Osteoblast (primary cell): Measurements from ENCODE around the gene MICB. TPM values are rescaled to one million over a fixed set of nuclear protein-coding genes. Genes with fewer than 3 reads are reported as not detected.
"Not testable (repeated sequence)": the region's sequence is repeated elsewhere in the genome, so short reads cannot be mapped to it uniquely, and the experiment has no call there.

Experiments
- DNase-seq: peaks from one replicate; pipeline ENCODE4 v3.0.0; 2011; ENCODE audit warnings: low spot score, mixed read lengths; ENCODE audit not compliant: insufficient read length; ENCODE audit errors: missing footprints
- H2AFZ ChIP-seq: 2 replicates; pipeline ENCODE4 v1.6.0; 2011; ENCODE audit warnings: mild to moderate bottlenecking, low read length
- H3K27ac ChIP-seq: 2 replicates; pipeline ENCODE4 v1.5.1; 2011; ENCODE audit warnings: mild to moderate bottlenecking, low read depth, low read length, moderate library complexity
- H3K27me3 ChIP-seq: 2 replicates; pipeline ENCODE4 v1.6.0; 2012; ENCODE audit warnings: mild to moderate bottlenecking, control low read depth, inconsistent platforms, low read length, moderate library complexity; ENCODE audit not compliant: insufficient read depth
- H3K36me3 ChIP-seq: 2 replicates; pipeline ENCODE4 v1.5.1; 2011; ENCODE audit warnings: mild to moderate bottlenecking, low read length, control low read depth, moderate library complexity; ENCODE audit not compliant: insufficient read depth
- H3K4me1 ChIP-seq: 2 replicates; pipeline ENCODE4 v1.5.1; 2011; ENCODE audit warnings: mild to moderate bottlenecking, low read length, control low read depth, moderate library complexity; ENCODE audit not compliant: insufficient read depth
- H3K4me2 ChIP-seq: 2 replicates; pipeline ENCODE4 v1.6.0; 2011; ENCODE audit warnings: mild to moderate bottlenecking, low read length; ENCODE audit not compliant: insufficient read depth
- H3K4me3 ChIP-seq: fragments of 200-600 bp; sonication (generic); 3 replicates; pipeline ENCODE4 v1.5.1; 2012; ENCODE audit warnings: mild to moderate bottlenecking, low read length, inconsistent platforms; ENCODE audit not compliant: insufficient read depth
- H3K79me2 ChIP-seq: 2 replicates; pipeline ENCODE4 v1.6.0; 2012; ENCODE audit warnings: mild to moderate bottlenecking, low read length, control low read depth, inconsistent platforms; ENCODE audit not compliant: insufficient read depth
- H3K9me3 ChIP-seq: 2 replicates; pipeline ENCODE4 v1.5.1; 2011; ENCODE audit warnings: low read depth, low read length, control low read depth
- H4K20me1 ChIP-seq: 2 replicates; pipeline ENCODE4 v1.6.0; 2012; ENCODE audit warnings: mild to moderate bottlenecking, low read length, control low read depth; ENCODE audit not compliant: insufficient read depth
- CTCF ChIP-seq: IDR thresholded peaks from 2 replicates; pipeline ENCODE4 v1.5.1; 2011; ENCODE audit warnings: mild to moderate bottlenecking, low read depth, low read length, moderate library complexity; ENCODE audit errors: extremely low read depth
- total RNA-seq: library from RNA; depleted of rRNA; stranded (reverse); fragments of >200 nt; gene quantifications from 2 replicates; pipeline ENCODE4 v1.2.3, GENCODE V29; 2012

MICB gene
- total RNA-seq, 1 donor: 14.1 TPM

DNA sequence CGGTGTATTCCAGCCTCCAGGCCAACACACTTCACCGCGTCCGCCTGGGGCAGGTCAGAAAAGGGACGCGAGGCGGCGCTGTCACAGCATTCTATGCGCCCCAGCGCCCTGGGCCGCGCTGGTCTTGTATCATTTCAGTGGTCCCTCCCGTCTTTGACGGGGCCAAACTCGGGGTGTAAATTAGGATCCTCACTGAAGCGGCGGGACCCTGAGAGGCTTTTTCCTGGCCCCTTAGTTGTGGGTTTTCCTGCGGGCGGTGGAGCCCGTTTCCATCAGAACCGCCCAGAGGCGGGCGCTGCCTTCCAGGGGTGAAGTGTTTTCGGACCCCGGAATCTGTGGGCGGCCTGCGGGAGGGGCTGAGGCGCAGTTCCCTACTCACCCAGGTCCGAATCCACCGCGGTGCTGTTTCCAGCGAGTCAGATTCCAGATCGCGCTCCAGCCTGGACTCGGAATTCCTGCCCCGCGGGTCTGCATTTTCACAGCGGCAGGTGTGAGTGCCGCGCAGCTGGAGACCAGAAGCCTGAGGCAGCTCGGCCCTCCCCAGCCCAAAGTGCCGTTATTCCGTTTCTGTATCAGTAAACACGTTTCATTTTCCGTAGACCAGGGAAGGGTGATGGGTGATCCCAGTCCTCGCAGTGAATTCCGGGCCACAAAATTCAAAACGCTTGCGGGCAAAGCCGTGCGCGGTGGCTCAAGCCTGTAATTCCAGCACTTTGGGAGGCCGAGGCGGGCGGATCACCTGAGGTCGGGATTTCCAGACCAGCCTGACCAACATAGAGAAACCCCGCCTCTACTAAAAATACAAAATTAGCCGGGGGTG lies 3.9 kb upstream of the MICB start:
- H3K27ac ChIP-seq: peak overlapping the region; percentile 75

DNA sequence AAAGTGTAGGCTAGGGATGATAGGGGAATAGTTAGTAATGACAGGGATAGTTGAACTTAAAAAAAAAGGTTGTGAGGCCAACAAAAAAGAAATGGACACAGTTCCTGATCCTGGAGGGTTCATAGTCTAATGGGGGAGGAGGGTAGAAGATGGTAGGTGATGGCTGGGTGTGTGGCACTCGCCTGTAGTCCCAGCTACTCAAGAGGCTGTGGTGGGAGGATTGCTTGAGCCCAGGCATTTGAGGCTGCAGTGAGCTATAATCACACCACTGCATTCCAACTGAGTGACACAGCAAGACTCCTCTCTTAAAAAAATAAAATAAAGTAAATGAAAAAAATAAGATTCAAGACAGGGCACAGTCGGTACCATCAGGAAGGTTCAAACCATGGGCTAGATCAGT lies 2.4 kb upstream of the MICB start:
- DNase-seq: no peak
- no peak overlapping the region for H2AFZ ChIP-seq
- H3K9me3 ChIP-seq: no peaks in the 10 kb centered on the region
- TF ChIP-seq CTCF: no peak
- peaks cover 8% of the 10 kb centered on the region for H4K20me1 ChIP-seq
- H3K36me3 ChIP-seq: no peaks in the 10 kb centered on the region
- H3K27me3 ChIP-seq: no peaks in the 10 kb centered on the region
- peak overlapping the region; percentile 75 for H3K27ac ChIP-seq
- peaks cover 33% of the 10 kb centered on the region for H3K79me2 ChIP-seq
- H3K4me1 ChIP-seq: peaks cover 21% of the 10 kb centered on the region
- H3K4me2 ChIP-seq: peak overlapping the region; percentile 91
- H3K4me3 ChIP-seq: peak overlapping the region; percentile 89

More for the DNA sequence above, 3.9 kb upstream of the MICB start:
- DNase-seq: peak; percentile 90
- H3K9me3 ChIP-seq: no peaks in the 10 kb centered on the region
- H3K36me3 ChIP-seq: no peaks in the 10 kb centered on the region
- peaks cover 21% of the 10 kb centered on the region for H3K4me1 ChIP-seq
- H4K20me1 ChIP-seq: peaks cover 6% of the 10 kb centered on the region
- peak overlapping the region; percentile 91 for H3K4me2 ChIP-seq
- peak overlapping the region; percentile 98 for H2AFZ ChIP-seq
- peak overlapping the region; percentile 89 for H3K4me3 ChIP-seq
- H3K79me2 ChIP-seq: peaks cover 23% of the 10 kb centered on the region
- H3K27me3 ChIP-seq: no peaks in the 10 kb centered on the region
- TF ChIP-seq CTCF: peak; percentile 87

GRCh38 chr6:31496826-31497225 lies 1.1 kb upstream of the MICB start:
- Histone ChIP-seq H3K79me2 (peaks cover 45% of the 10 kb centered on the region), H3K4me1 (peaks cover 21% of the 10 kb centered on the region), H3K4me2 (peak overlapping the region; percentile 89), H3K4me3 (peak overlapping the region; percentile 82), H3K27ac (peak overlapping the region; percentile 57)
- H4K20me1 ChIP-seq, H3K9me3 ChIP-seq, H2AFZ ChIP-seq, H3K36me3 ChIP-seq, H3K27me3 ChIP-seq, DNase-seq: not testable (repeated sequence)

DNA sequence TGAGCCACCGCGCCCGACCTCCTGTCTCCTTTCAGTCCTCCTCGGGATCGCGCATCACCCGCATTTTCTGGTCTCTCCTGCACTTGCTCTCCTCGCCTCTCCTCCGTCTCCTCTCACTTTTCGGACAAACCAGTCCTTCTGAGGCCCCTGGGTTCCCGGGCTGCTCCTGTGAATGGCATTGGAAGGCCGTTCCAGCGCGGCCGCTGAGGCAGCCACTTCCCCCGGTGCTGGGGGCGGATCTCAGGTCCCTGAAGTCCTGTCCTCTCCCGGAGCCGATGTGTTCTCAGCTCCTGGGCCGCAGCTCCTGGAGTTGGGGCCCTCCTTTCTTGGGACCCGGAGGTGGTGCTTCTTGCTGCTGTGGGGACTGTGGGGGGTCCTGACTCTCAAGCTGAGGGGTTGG lies 803 bp downstream of the MICB start:
- Histone ChIP-seq H3K36me3 (no peaks in the 10 kb centered on the region), H3K4me2 (peak overlapping the region; percentile 89), H3K4me3 (peak overlapping the region; percentile 82), H3K4me1 (peaks cover 19% of the 10 kb centered on the region), H4K20me1 (peaks cover 8% of the 10 kb centered on the region), H3K27ac (no peak overlapping the region), H3K27me3 (no peaks in the 10 kb centered on the region), H3K9me3 (no peaks in the 10 kb centered on the region), H3K79me2 (peaks cover 63% of the 10 kb centered on the region), H2AFZ (peak overlapping the region; percentile 54)
- no peak for TF ChIP-seq CTCF
- peak; percentile 80 for DNase-seq

GRCh38 chr6:31499648-31500047 lies 1.7 kb downstream of the MICB start:
- not testable (repeated sequence) for H4K20me1 ChIP-seq, H3K36me3 ChIP-seq, H3K27ac ChIP-seq, H2AFZ ChIP-seq, H3K4me3 ChIP-seq, H3K9me3 ChIP-seq, H3K27me3 ChIP-seq, H3K4me2 ChIP-seq, DNase-seq
- Histone ChIP-seq H3K4me1 (peaks cover 19% of the 10 kb centered on the region), H3K79me2 (peaks cover 70% of the 10 kb centered on the region)
